Parathyroid adenoma (tissue), 2 donors: ENCODE results near the gene MBLAC1.

Experiments used
- H2AFZ ChIP-seq: fragments of 300-600 bp; sonication (generic); one replicate; pipeline ENCODE4 v1.7.0; 2017; ENCODE audit warnings: antibody characterized with exemption, mild to moderate bottlenecking
- H3K27ac ChIP-seq: fragments of 300-600 bp; sonication (generic); one replicate; pipeline ENCODE4 v1.7.0; 2017
- H3K27me3 ChIP-seq: fragments of 300-600 bp; sonication (generic); one replicate; pipeline ENCODE4 v1.7.0; 2017; ENCODE audit warnings: low read length; ENCODE audit not compliant: control insufficient read depth, insufficient read depth
- H3K36me3 ChIP-seq: fragments of 300-600 bp; sonication (generic); one replicate; pipeline ENCODE4 v1.7.0; 2017; ENCODE audit warnings: low read length; ENCODE audit not compliant: control insufficient read depth, insufficient read depth
- H3K4me1 ChIP-seq: fragments of 300-600 bp; sonication (generic); one replicate; pipeline ENCODE4 v1.7.0; 2017; ENCODE audit warnings: control low read depth
- H3K4me2 ChIP-seq: fragments of 300-600 bp; sonication (generic); one replicate; pipeline ENCODE4 v1.7.0; 2017; ENCODE audit warnings: low read length
- H3K4me3 ChIP-seq: fragments of 300-600 bp; sonication (generic); one replicate; pipeline ENCODE4 v1.7.0; 2017; ENCODE audit warnings: low read depth, low read length
- H3K79me2 ChIP-seq: fragments of 300-600 bp; sonication (generic); one replicate; pipeline ENCODE4 v1.7.0; 2017; ENCODE audit warnings: control low read depth
- H3K9ac ChIP-seq: fragments of 300-600 bp; sonication (generic); one replicate; pipeline ENCODE4 v1.7.0; 2017; ENCODE audit warnings: mild to moderate bottlenecking
- H3K9me3 ChIP-seq: fragments of 300-600 bp; sonication (generic); one replicate; pipeline ENCODE4 v1.7.0; 2017; ENCODE audit warnings: low read length; ENCODE audit not compliant: control insufficient read depth
- CTCF ChIP-seq: fragments of 300-600 bp; sonication (generic); IDR thresholded peaks from one replicate; pipeline ENCODE4 v1.7.0; 2017; ENCODE audit warnings: antibody characterized with exemption, mild to moderate bottlenecking
- donor health status: primary hyperparathyroidism.

MBLAC1 gene

DNA sequence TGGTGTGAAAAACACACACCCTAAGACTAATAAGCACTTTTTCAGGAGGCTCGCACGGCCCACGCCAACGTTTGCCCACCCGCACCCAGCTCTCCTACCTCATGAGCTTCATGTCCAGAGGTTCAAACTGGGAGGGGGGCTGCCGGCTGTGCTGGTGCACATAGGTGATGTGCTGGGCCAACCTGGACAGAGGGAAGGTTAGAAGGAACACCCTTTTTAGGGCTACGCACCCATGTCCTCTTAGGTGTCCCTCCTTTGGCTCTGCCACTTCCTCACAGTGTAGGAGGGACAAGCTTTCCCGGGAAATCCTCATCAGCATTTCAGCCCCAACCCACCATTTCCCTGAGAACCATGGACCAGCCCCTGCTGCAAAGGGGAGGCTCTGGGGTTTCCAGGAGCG is 31.5 kb upstream of the MBLAC1 start:
- Histone ChIP-seq H3K4me2 (no peak overlapping the region), H3K27me3 (no peaks in the 10 kb centered on the region), H3K9ac (no peak overlapping the region), H3K4me3 (no peak overlapping the region), H3K27ac (no peak overlapping the region), H3K36me3 (no peaks in the 10 kb centered on the region), H3K9me3 (no peaks in the 10 kb centered on the region), H3K4me1 (peaks cover 5% of the 10 kb centered on the region), H2AFZ (no peak overlapping the region), H3K79me2 (peaks cover 2% of the 10 kb centered on the region)
- TF ChIP-seq CTCF: no peak

GRCh38 chr7:100095704-100096103 is 31.1 kb upstream of the MBLAC1 start:
- Histone ChIP-seq H3K4me3 (no peak overlapping the region), H3K36me3 (no peaks in the 10 kb centered on the region), H3K4me2 (no peak overlapping the region), H3K9ac (no peak overlapping the region), H2AFZ (no peak overlapping the region), H3K27me3 (no peaks in the 10 kb centered on the region), H3K79me2 (peaks cover 2% of the 10 kb centered on the region), H3K27ac (no peak overlapping the region), H3K4me1 (peaks cover 5% of the 10 kb centered on the region), H3K9me3 (no peaks in the 10 kb centered on the region)
- TF ChIP-seq CTCF: no peak

- Histone ChIP-seq H3K4me1 (peaks cover 5% of the 10 kb centered on the region), H3K4me2 (no peak overlapping the region), H3K36me3 (no peaks in the 10 kb centered on the region), H3K27ac (no peak overlapping the region), H2AFZ (no peak overlapping the region), H3K27me3 (no peaks in the 10 kb centered on the region), H3K4me3 (no peak overlapping the region), H3K9ac (no peak overlapping the region), H3K9me3 (no peaks in the 10 kb centered on the region), H3K79me2 (peaks cover 2% of the 10 kb centered on the region)
- TF ChIP-seq CTCF: no peak
Measured at GRCh38 chr7:100098913-100099312, 27.9 kb upstream of the MBLAC1 start.

GRCh38 chr7:100099452-100099851 is 27.3 kb upstream of the MBLAC1 start:
- Histone ChIP-seq H2AFZ (no peak overlapping the region), H3K4me1 (peaks cover 5% of the 10 kb centered on the region), H3K4me2 (peak overlapping the region; percentile 96), H3K9me3 (no peaks in the 10 kb centered on the region), H3K4me3 (peak overlapping the region; percentile 78), H3K27me3 (no peaks in the 10 kb centered on the region), H3K9ac (no peak overlapping the region), H3K36me3 (no peaks in the 10 kb centered on the region), H3K79me2 (peaks cover 2% of the 10 kb centered on the region), H3K27ac (no peak overlapping the region)
- TF ChIP-seq CTCF: no peak

GRCh38 chr7:100100420-100101015 is 26.2 kb upstream of the MBLAC1 start:
- Histone ChIP-seq H3K27ac (peak overlapping the region; percentile 88), H2AFZ (peak overlapping the region; percentile 78), H3K4me3 (peak overlapping the region; percentile 78), H3K9ac (no peak overlapping the region), H3K36me3 (no peaks in the 10 kb centered on the region), H3K4me1 (peaks cover 5% of the 10 kb centered on the region), H3K9me3 (no peaks in the 10 kb centered on the region), H3K27me3 (no peaks in the 10 kb centered on the region), H3K4me2 (peak overlapping the region; percentile 96), H3K79me2 (peaks cover 2% of the 10 kb centered on the region)
- no peak for TF ChIP-seq CTCF
